HL-60 (cell line): ENCODE measurements around the gene TMEM156.

Source experiments
- DNase-seq, 2 experiments: peaks; one replicate each; pipeline ENCODE4 v3.0.0-alpha.2; 2010 to 2020; ENCODE audit warnings: low read depth in 1 of 2, low spot score in 1 of 2
- H3K27ac ChIP-seq: fragments of 250-450 bp; sonication (Bioruptor Pico); replicated peaks from 2 replicates; pipeline ENCODE4 v1.5.1; 2020; ENCODE audit warnings: mild to moderate bottlenecking, moderate library complexity
- H3K27me3 ChIP-seq: fragments of 250-450 bp; sonication (Bioruptor Pico); 2 replicates; pipeline ENCODE4 v1.5.1; 2021; ENCODE audit warnings: mild to moderate bottlenecking, moderate library complexity; ENCODE audit not compliant: insufficient read depth, poor library complexity, severe bottlenecking
- H3K4me3 ChIP-seq: replicated peaks from 2 replicates; pipeline ENCODE4 v1.5.1; 2011; ENCODE audit warnings: mild to moderate bottlenecking, control low read depth, low read length; ENCODE audit not compliant: insufficient read depth
- GABPA ChIP-seq: IDR thresholded peaks from 2 replicates; pipeline ENCODE4 v1.6.1; 2012; ENCODE audit warnings: low read depth
- POLR2AphosphoS5 ChIP-seq: IDR thresholded peaks from 2 replicates; pipeline ENCODE4 v1.6.1; 2012; ENCODE audit warnings: low read depth
- SPI1 ChIP-seq: IDR thresholded peaks from 2 replicates; pipeline ENCODE4 v1.6.1; 2012; ENCODE audit warnings: low read depth, mild to moderate bottlenecking, borderline replicate concordance
- TF ChIP-seq, protein P1 (sequence below): IDR thresholded peaks from 2 replicates; pipeline ENCODE4 v1.6.1; 2012; ENCODE audit warnings: low read depth; ENCODE audit not compliant: insufficient replicate concordance
- TF ChIP-seq, protein P2 (sequence below): IDR thresholded peaks from one replicate; pipeline ENCODE4 v1.5.1; 2011; ENCODE audit warnings: low read length, control low read depth, inconsistent platforms; ENCODE audit not compliant: insufficient read depth

Gene TMEM156

DNA sequence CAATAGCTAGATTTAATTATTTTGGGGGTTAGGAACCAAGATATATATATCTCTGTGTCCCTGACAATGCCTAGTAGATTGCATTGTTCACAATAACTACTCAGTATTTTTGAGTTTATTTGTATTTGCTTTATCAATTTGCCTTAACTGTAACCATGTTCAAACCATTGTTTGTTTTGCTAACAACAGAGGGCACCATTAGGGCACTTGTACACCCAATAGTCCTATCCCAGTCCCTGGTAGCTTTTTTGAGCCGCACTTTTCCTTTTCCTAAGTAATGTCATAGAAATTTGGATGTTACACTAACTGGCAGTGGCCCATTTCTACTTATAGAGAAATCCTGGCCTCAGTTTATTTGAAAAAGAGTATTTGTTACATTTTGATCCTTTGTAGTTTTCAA, 29.2 kb upstream of the TMEM156 start:
- H3K27me3 ChIP-seq, result no peaks in the 10 kb centered on the region
- no peak for DNase-seq
- H3K27ac ChIP-seq, result no peak overlapping the region
- TF ChIP-seq, protein P1, sequence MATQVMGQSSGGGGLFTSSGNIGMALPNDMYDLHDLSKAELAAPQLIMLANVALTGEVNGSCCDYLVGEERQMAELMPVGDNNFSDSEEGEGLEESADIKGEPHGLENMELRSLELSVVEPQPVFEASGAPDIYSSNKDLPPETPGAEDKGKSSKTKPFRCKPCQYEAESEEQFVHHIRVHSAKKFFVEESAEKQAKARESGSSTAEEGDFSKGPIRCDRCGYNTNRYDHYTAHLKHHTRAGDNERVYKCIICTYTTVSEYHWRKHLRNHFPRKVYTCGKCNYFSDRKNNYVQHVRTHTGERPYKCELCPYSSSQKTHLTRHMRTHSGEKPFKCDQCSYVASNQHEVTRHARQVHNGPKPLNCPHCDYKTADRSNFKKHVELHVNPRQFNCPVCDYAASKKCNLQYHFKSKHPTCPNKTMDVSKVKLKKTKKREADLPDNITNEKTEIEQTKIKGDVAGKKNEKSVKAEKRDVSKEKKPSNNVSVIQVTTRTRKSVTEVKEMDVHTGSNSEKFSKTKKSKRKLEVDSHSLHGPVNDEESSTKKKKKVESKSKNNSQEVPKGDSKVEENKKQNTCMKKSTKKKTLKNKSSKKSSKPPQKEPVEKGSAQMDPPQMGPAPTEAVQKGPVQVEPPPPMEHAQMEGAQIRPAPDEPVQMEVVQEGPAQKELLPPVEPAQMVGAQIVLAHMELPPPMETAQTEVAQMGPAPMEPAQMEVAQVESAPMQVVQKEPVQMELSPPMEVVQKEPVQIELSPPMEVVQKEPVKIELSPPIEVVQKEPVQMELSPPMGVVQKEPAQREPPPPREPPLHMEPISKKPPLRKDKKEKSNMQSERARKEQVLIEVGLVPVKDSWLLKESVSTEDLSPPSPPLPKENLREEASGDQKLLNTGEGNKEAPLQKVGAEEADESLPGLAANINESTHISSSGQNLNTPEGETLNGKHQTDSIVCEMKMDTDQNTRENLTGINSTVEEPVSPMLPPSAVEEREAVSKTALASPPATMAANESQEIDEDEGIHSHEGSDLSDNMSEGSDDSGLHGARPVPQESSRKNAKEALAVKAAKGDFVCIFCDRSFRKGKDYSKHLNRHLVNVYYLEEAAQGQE, result no peak
- TF ChIP-seq GABPA (no peak), POLR2AphosphoS5 (no peak), SPI1 (no peak)
- TF ChIP-seq, protein P2, sequence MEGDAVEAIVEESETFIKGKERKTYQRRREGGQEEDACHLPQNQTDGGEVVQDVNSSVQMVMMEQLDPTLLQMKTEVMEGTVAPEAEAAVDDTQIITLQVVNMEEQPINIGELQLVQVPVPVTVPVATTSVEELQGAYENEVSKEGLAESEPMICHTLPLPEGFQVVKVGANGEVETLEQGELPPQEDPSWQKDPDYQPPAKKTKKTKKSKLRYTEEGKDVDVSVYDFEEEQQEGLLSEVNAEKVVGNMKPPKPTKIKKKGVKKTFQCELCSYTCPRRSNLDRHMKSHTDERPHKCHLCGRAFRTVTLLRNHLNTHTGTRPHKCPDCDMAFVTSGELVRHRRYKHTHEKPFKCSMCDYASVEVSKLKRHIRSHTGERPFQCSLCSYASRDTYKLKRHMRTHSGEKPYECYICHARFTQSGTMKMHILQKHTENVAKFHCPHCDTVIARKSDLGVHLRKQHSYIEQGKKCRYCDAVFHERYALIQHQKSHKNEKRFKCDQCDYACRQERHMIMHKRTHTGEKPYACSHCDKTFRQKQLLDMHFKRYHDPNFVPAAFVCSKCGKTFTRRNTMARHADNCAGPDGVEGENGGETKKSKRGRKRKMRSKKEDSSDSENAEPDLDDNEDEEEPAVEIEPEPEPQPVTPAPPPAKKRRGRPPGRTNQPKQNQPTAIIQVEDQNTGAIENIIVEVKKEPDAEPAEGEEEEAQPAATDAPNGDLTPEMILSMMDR, result no peak
- no peak overlapping the region for H3K4me3 ChIP-seq

DNA sequence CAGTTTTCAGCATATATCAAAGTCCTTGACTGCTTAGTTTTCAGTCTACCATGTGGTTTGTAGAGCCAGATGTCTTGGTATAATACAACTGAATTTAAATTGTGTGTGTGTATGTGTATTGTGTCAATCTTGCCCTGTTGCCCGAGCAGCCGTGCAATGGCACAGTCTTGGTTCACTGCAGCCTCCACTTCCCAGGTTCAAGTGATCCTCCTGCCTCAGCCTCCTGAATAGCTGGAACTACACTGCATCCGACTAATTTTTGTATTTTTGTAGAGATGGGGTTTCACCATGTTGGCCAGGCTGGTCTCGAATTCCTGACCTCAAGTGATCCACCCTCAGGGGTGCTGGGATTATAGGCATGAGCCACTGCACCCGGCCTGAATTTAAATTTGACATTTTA, 23.8 kb upstream of the TMEM156 start:
- Histone ChIP-seq H3K4me3 (no peak overlapping the region), H3K27me3 (no peaks in the 10 kb centered on the region), H3K27ac (no peak overlapping the region)
- no peak for DNase-seq
- TF ChIP-seq, protein P1, result no peak
- TF ChIP-seq POLR2AphosphoS5 (no peak), SPI1 (no peak), GABPA (no peak)
- TF ChIP-seq, protein P2, result no peak

DNA sequence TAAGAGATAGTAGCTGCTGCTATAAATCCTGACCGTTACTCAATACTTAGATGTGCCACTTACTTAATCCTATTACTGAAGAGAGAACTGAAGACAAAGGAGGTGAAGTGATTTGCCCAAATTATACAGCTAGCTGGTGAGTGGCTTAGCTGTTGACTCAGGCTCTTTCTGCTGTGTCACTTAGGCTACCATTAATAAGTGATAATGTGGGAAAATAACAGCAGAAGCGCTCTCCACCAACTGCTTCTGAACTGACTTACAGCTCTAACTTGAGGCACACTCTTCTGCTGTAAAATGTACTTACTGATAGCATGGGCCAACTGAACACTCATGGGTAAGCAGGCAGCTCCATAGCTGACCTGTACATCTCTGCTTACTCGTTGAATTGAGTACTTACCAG, 22.3 kb upstream of the TMEM156 start:
- no peak for TF ChIP-seq SPI1
- TF ChIP-seq, protein P2, result no peak
- TF ChIP-seq POLR2AphosphoS5, result no peak
- TF ChIP-seq GABPA, result no peak
- TF ChIP-seq, protein P1, result no peak
- H3K27ac ChIP-seq, result no peak overlapping the region
- DNase-seq, result no peak

More for the DNA sequence above, 22.3 kb upstream of the TMEM156 start:
- Histone ChIP-seq H3K27me3 (no peaks in the 10 kb centered on the region), H3K4me3 (no peak overlapping the region)
